ENCODE results near the gene SLC7A1. TPM values are rescaled to one million over a fixed set of nuclear protein-coding genes. Genes with fewer than 3 reads are reported as not detected.
A peak's percentile ranks its signal among the peaks of the same experiment; 100 is the strongest.

Gene SLC7A1
- total RNA-seq, 1 donor from 2014 or later, result 8.2 TPM

GRCh38 chr13:29530901-29531300 lies 64.6 kb downstream of the SLC7A1 start:
- DNase-seq (ENCODE audit: low spot score), result no peak

GRCh38 chr13:29529754-29530153 lies 65.7 kb downstream of the SLC7A1 start:
- DNase-seq (ENCODE audit: low spot score), result no peak

- DNase-seq (ENCODE audit: low spot score), result no peak
Observed at GRCh38 chr13:29527916-29528315, 67.6 kb downstream of the SLC7A1 start.

GRCh38 chr13:29527511-29527910 lies 68.0 kb downstream of the SLC7A1 start:
- no peak for DNase-seq (ENCODE audit: low spot score)

GRCh38 chr13:29526741-29527140 lies 68.7 kb downstream of the SLC7A1 start:
- no peak for DNase-seq (ENCODE audit: low spot score)

- no peak for DNase-seq (ENCODE audit: low spot score)
Observed at GRCh38 chr13:29525757-29526156, 69.7 kb downstream of the SLC7A1 start.

- no peak for DNase-seq (ENCODE audit: low spot score)
Observed at GRCh38 chr13:29524641-29525040, 70.8 kb downstream of the SLC7A1 start.

- DNase-seq (ENCODE audit: low spot score), result no peak
Observed at GRCh38 chr13:29524176-29524575, 71.3 kb downstream of the SLC7A1 start.

- DNase-seq (ENCODE audit: low spot score), result no peak
Observed at GRCh38 chr13:29523199-29523961, 72.1 kb downstream of the SLC7A1 start.

- peak; percentile 65 for DNase-seq (ENCODE audit: low spot score)
Observed at GRCh38 chr13:29522044-29522685, 73.3 kb downstream of the SLC7A1 start.

GRCh38 chr13:29521336-29521735 lies 74.2 kb downstream of the SLC7A1 start:
- no peak for DNase-seq (ENCODE audit: low spot score)

GRCh38 chr13:29520671-29521070 lies 74.8 kb downstream of the SLC7A1 start:
- peak; percentile 31 for DNase-seq (ENCODE audit: low spot score)

GRCh38 chr13:29519921-29520320 lies 75.6 kb downstream of the SLC7A1 start:
- no peak for DNase-seq (ENCODE audit: low spot score)

- no peak for DNase-seq (ENCODE audit: low spot score)
Observed at GRCh38 chr13:29516880-29517279, 78.6 kb downstream of the SLC7A1 start.

- no peak for DNase-seq (ENCODE audit: low spot score)
Observed at GRCh38 chr13:29516012-29516411, 79.5 kb downstream of the SLC7A1 start.

GRCh38 chr13:29515372-29515771 lies 80.1 kb downstream of the SLC7A1 start:
- DNase-seq (ENCODE audit: low spot score), result no peak

- no peak for DNase-seq (ENCODE audit: low spot score)
Observed at GRCh38 chr13:29514720-29515310, 80.7 kb downstream of the SLC7A1 start.

GRCh38 chr13:29513981-29514719 lies 81.3 kb downstream of the SLC7A1 start:
- DNase-seq (ENCODE audit: low spot score), result no peak

GRCh38 chr13:29513002-29513980 lies 82.2 kb downstream of the SLC7A1 start:
- DNase-seq (ENCODE audit: low spot score), result no peak

GRCh38 chr13:29511980-29512379 lies 83.5 kb downstream of the SLC7A1 start:
- DNase-seq (ENCODE audit: low spot score), result no peak
